Epithelial cell of proximal tubule (primary cell): ENCODE data around the gene DNAH11. TPM values are rescaled to one million over a fixed set of nuclear protein-coding genes. Genes with fewer than 3 reads are reported as not detected.

Experiments
- DNase-seq: peaks from one replicate; pipeline ENCODE4 v3.0.0-alpha.2; 2011; ENCODE audit warnings: low read depth
- H3K4me3 ChIP-seq: 2 replicates; pipeline ENCODE4 v1.5.1; 2011; ENCODE audit warnings: low read depth, mild to moderate bottlenecking, low read length
- CTCF ChIP-seq: conservative IDR thresholded peaks from 2 replicates; pipeline ENCODE4 v1.5.1; 2012; ENCODE audit warnings: low read depth, mild to moderate bottlenecking, low read length
- total RNA-seq: library from RNA; depleted of rRNA; stranded (reverse); fragments of >200 nt; gene quantifications from 2 replicates; pipeline ENCODE4 v1.2.3, GENCODE V29; 2015

Gene DNAH11
- total RNA-seq, 1 donor from 2014 or later, result 2.8 TPM

- no peak overlapping the region for H3K4me3 ChIP-seq
- DNase-seq, result no peak
- TF ChIP-seq CTCF, result no peak
These were observed 75.9 kb downstream of the DNAH11 start for GRCh38 chr7:21618706-21619105.

- no peak for TF ChIP-seq CTCF
- no peak for DNase-seq
- H3K4me3 ChIP-seq, result no peak overlapping the region
These were observed 77.2 kb downstream of the DNAH11 start for GRCh38 chr7:21620054-21620453.

- H3K4me3 ChIP-seq, result no peak overlapping the region
- TF ChIP-seq CTCF, result no peak
- no peak for DNase-seq
These were observed 81.5 kb downstream of the DNAH11 start for GRCh38 chr7:21624320-21624719.

- H3K4me3 ChIP-seq, result no peak overlapping the region
- TF ChIP-seq CTCF, result no peak
- DNase-seq, result no peak
These were observed 93.9 kb downstream of the DNAH11 start for GRCh38 chr7:21636694-21637093.

- TF ChIP-seq CTCF, result no peak
- DNase-seq, result no peak
- H3K4me3 ChIP-seq, result no peak overlapping the region
These were observed 96.5 kb downstream of the DNAH11 start for GRCh38 chr7:21639206-21639868.

- TF ChIP-seq CTCF, result no peak
- H3K4me3 ChIP-seq, result no peak overlapping the region
- DNase-seq, result no peak
These were observed 97.3 kb downstream of the DNAH11 start for GRCh38 chr7:21640105-21640504.

- DNase-seq, result no peak
- H3K4me3 ChIP-seq, result no peak overlapping the region
- TF ChIP-seq CTCF, result no peak
These were observed 98.7 kb downstream of the DNAH11 start for GRCh38 chr7:21641546-21641945.
